Measurements from ENCODE around the gene SLMAP.

- no peak for TF ChIP-seq CTCF (conservative IDR thresholded peaks at IDR 0.05; ENCODE audit: low read length)
- TF ChIP-seq EZH2phosphoT487 (IDR thresholded peaks at IDR 0.05; ENCODE audit: borderline replicate concordance), result no peak
Observed at GRCh38 chr3:57942872-57943283, 186.8 kb downstream of the SLMAP start.
